Mucosa of descending colon (tissue), 3 donors: ENCODE measurements around the gene MAG. TPM values are rescaled to one million over a fixed set of nuclear protein-coding genes. Genes with fewer than 3 reads are reported as not detected.

ENCODE experiments used
- ATAC-seq: fragments of 200-7000 bp; cut with Tn5 transposase; one replicate; pipeline ENCODE4 v1.9.1; 2020; ENCODE audit warnings: mild to moderate bottlenecking, moderate library complexity
- DNase-seq, 3 donors: peaks; one replicate each; pipeline ENCODE4 v3.0.0-alpha.2; 2020
- H3K36me3 ChIP-seq: fragments of 200-600 bp; one replicate; pipeline ENCODE4 v1.8.0; 2021; ENCODE audit warnings: low read depth, mild to moderate bottlenecking
- H3K4me1 ChIP-seq: fragments of 200-600 bp; one replicate; pipeline ENCODE4 v1.8.0; 2021; ENCODE audit warnings: low read depth, mild to moderate bottlenecking
- H3K4me3 ChIP-seq: fragments of 200-600 bp; one replicate; pipeline ENCODE4 v1.8.0; 2021; ENCODE audit warnings: mild to moderate bottlenecking
- H3K9me3 ChIP-seq: fragments of 200-600 bp; one replicate; pipeline ENCODE4 v1.8.0; 2021; ENCODE audit warnings: mild to moderate bottlenecking
- intact Hi-C, 2 donors: fragments of 100-400 bp; cut with DNase I in 1 of 2; cut with micrococcal nuclease in 1 of 2; formaldehyde crosslinking; loops; one replicate each; pipeline versions ENCODE4 v1.11.0 to v1.11.1; 2022; cut with DNase I, micrococcal nuclease
- total RNA-seq, 3 donors: library from RNA; stranded (reverse); fragmentation: NEBNext Ultra II Directional in 2 of 3; extraction: Animal tissue kit (Norgen Biotek cat#: 25700) in 2 of 3; gene quantifications; one replicate each; pipeline versions ENCODE4 v1.2.1 to v1.2.4, GENCODE V29; 2021 to 2023
- TF ChIP-seq, protein P1 (sequence below): fragments of 200-600 bp; IDR thresholded peaks from one replicate; pipeline ENCODE4 v1.8.0; 2022; ENCODE audit warnings: antibody characterized with exemption, mild to moderate bottlenecking
- donor health status: DM: no; HTN: no; CAD: no; lungs with moderate emphysema.
- donor health status: DM: no; HTN: no; CAD: no.
- donor health status: DM: no; HTN: yes; CAD: no.

Gene MAG
- total RNA-seq, 3 donors from 2014 or later = 0.80 TPM; not detected in 2

DNA sequence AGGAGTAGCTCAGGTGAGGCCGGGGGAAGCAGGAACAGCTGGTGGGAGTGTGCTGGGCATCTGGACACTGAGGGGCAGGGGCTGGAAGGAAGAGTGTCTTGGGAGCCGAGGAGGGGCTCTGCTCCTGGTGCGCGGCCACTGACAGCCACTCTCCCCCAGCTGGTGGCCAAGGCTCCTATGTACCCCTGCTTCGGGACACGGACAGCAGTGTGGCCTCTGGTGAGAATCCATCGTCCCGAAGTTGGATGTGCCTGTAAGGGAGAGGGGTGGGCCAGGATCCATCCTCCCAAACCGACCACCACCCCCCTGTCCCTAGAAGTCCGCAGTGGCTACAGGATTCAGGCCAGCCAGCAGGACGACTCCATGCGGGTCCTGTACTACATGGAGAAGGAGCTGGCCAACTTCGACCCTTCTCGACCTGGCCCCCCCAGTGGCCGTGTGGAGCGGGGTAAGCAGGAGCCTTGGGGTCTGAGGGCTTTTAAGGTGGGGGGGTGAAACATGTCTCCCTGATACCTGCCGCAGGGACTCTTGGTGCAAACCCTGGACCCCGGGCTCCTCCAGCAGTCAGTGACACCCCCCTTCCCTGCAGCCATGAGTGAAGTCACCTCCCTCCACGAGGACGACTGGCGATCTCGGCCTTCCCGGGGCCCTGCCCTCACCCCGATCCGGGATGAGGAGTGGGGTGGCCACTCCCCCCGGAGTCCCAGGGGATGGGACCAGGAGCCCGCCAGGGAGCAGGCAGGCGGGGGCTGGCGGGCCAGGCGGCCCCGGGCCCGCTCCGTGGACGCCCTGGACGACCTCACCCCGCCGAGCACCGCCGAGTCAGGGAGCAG lies 25.2 kb upstream of the MAG start:
- peaks cover 20% of the 10 kb centered on the region for H3K4me1 ChIP-seq
- TF ChIP-seq, protein P1, sequence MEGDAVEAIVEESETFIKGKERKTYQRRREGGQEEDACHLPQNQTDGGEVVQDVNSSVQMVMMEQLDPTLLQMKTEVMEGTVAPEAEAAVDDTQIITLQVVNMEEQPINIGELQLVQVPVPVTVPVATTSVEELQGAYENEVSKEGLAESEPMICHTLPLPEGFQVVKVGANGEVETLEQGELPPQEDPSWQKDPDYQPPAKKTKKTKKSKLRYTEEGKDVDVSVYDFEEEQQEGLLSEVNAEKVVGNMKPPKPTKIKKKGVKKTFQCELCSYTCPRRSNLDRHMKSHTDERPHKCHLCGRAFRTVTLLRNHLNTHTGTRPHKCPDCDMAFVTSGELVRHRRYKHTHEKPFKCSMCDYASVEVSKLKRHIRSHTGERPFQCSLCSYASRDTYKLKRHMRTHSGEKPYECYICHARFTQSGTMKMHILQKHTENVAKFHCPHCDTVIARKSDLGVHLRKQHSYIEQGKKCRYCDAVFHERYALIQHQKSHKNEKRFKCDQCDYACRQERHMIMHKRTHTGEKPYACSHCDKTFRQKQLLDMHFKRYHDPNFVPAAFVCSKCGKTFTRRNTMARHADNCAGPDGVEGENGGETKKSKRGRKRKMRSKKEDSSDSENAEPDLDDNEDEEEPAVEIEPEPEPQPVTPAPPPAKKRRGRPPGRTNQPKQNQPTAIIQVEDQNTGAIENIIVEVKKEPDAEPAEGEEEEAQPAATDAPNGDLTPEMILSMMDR = no peak
- peak in 2 of 3 donors; percentile 55 to 73 for DNase-seq
- peak; percentile 3 for ATAC-seq
- H3K9me3 ChIP-seq = no peaks in the 10 kb centered on the region
- peaks cover 5% of the 10 kb centered on the region for H3K36me3 ChIP-seq
- no peak overlapping the region for H3K4me3 ChIP-seq
- intact Hi-C loops = no loop called here

- Histone ChIP-seq H3K36me3 (peaks cover 5% of the 10 kb centered on the region), H3K4me3 (peak overlapping the region; percentile 42), H3K9me3 (no peaks in the 10 kb centered on the region), H3K4me1 (peaks cover 20% of the 10 kb centered on the region)
- DNase-seq = peak; percentile 59 to 81 (median 72)
- intact Hi-C loops = no loop called here
- TF ChIP-seq, protein P1 = no peak
- ATAC-seq = peak; percentile 34
Observed at GRCh38 chr19:35267353-35267817, 24.6 kb upstream of the MAG start.

- ATAC-seq (peak; percentile 81), DNase-seq (peak; percentile 78 to 88 (median 85))
- peak overlapping the region; percentile 42 for H3K4me3 ChIP-seq
- H3K4me1 ChIP-seq = peaks cover 20% of the 10 kb centered on the region
- H3K9me3 ChIP-seq = no peaks in the 10 kb centered on the region
- TF ChIP-seq, protein P1 = no peak
- intact Hi-C loops = no loop called here
- H3K36me3 ChIP-seq = peaks cover 5% of the 10 kb centered on the region
Observed at GRCh38 chr19:35267818-35268535, 24.0 kb upstream of the MAG start.

DNA sequence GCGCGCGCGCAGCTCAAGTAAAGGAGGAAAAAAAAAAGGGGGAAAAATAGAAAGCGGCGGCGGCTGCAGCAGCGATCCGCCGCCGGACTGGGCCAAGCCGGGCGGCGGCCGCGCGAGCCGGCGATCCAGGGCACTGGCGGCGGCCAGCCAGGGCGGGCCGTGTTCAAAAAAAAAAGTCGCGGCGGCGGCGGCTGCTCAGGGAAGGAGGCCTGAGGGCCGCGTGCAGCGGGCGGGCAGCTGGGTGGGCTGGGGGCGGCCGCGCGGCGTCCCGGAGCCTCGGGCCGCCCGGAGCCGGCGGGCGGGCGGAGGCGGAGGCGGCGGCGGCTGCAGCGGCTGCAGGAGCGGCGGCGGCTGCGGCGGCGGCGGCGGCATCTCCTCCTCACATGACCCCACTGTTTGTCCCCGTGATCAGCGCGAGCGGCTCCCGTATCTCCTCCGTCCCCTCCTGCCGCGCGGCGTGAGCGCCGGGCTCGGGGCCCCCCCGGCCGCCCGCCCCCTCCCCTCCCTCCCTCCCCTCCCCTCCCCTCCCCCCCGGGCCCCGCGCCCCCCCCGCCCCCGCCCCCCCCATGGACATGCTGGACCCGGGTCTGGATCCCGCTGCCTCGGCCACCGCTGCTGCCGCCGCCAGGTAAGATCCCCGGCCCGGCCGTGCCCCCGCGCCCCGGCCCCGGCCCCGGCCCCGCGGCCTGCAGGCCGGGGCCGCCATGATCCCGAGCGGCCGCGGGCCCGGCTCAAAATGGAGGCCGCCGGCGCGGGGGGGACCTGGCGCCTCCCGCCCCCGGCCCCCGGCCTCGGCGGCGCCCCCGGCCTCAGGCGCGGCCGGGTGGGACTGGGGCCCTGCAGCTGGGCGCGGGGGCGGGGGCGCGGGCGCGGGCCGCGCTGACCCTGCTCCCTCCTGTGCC lies 23.2 kb upstream of the MAG start, which contains the start of gene USF2:
Gene USF2, plus strand, starts transcription at position 427 of the 902 bp plus-strand sequence. Its CDS starts 140 bp downstream, at position 567.
- Histone ChIP-seq H3K9me3 (no peaks in the 10 kb centered on the region), H3K4me1 (peaks cover 20% of the 10 kb centered on the region), H3K36me3 (peaks cover 5% of the 10 kb centered on the region), H3K4me3 (peak within 1 kb of the TSS; percentile 63)
- peak; percentile 75 to 91 (median 77) for DNase-seq
- peak; percentile 27 for ATAC-seq
- intact Hi-C loops = no loop called here
- TF ChIP-seq, protein P1 = no peak
